Right ventricle myocardium inferior (tissue), 1 donor: ENCODE results near the gene CRYBB3. TPM values are rescaled to one million over a fixed set of nuclear protein-coding genes. Genes with fewer than 3 reads are reported as not detected.
A peak's percentile ranks its signal among the peaks of the same experiment; 100 is the strongest.

Experiments used
- ATAC-seq: fragments of 200-7000 bp; cut with Tn5 transposase; one replicate; pipeline ENCODE4 v1.9.1; 2020; ENCODE audit warnings: mild to moderate bottlenecking, moderate library complexity
- DNase-seq: peaks from one replicate; pipeline ENCODE4 v3.0.0; 2021; ENCODE audit errors: missing footprints
- intact Hi-C: fragments of 100-400 bp; cut with DNase I; formaldehyde crosslinking; loops from one replicate; pipeline ENCODE4 v1.11.0; 2022
- long read RNA-seq: library from polyadenylated mRNA; unstranded; transcript quantifications from one replicate; pipeline ENCODE4 v2.0.0, GENCODE V29; 2021
- total RNA-seq: library from RNA; stranded (reverse); fragmentation: NEBNext Ultra II Directional; extraction: Animal tissue kit (Norgen Biotek cat#: 25700); gene quantifications from one replicate; pipeline ENCODE4 v1.2.1, GENCODE V29; 2021
- donor health status: DM: no; HTN: yes; CAD: no; lungs with severe emphysema.

Gene CRYBB3
- total RNA-seq: not detected
- long read RNA-seq: 0 reads

DNA sequence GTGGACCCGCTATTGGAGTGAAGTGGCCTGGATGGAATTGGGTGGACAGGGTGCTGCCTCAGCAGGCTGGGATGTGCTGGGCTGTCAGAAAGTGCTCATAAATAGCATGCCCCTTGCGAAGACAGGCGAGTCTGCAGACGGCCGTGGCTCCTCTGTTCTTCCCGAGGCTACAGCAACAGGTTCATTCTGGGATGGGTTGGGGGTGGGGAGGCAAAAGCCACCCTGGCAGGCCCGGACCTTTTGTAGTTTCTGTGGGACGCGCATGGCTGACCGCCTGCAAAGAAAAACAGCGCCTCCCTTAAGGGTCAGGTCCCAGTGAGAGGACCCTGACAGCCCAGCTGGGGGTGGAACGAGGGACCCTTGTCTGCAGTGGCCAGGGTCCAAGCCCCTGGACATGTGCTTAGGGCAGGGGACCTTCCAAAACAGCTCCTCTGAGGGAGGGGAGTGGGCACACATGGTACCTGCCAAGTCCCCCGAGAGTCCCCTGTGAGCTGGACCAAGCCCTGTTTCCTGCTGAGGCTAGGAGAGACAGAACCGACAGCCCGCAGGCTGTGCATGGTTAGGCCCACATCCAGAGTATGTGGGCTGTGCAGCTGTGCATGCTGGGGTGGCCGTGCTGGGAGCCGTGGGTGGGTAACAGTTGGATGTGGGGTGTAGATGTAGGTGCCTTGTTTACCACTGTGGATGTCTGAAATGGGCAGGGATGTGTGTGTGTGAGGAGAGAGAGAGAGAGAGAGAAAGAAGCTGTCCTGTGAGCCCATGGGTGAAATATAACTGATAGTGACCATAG lies at the start of gene CRYBB3:
CRYBB3 (plus strand) TSS at position 128 of the 790 bp plus-strand sequence. CDS start 1,539 bp downstream, outside the sequence.
- ATAC-seq: no peak
- DNase-seq: no peak
- intact Hi-C loops: no loop called here

DNA sequence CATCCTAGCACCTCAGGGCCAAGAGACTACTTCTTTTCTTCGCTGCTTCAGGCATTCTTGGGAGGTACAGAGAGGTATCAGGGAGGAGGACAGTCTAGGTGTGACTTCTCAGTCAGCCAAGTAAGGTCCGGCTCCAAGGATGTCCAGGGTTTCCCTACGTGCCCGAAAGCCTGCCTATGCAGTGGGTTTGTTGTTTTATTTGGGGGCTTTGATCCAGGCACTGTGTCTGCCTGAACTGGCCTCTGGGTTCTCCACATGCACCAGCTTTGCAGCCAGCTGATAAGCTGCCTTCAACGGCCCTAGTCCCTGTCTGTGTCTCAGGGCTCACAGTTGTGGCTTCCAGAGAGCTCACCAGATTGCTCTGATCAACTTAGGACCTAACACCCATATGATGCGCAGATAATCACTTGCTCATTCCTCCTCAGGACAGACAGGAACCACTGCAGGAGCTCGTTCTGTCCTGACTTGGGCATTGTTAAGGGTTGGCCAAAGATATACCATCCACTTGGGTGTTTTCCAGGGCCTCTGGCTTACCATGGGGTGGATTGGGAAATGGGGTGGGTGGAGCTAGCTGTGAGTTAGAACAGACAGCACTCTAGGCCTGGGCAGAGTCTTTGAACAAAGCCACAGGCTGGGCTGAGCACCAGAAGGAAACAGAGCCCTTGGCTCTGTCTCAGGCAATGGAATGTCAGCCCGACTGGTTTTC lies 45.5 kb upstream of the CRYBB3 start:
- intact Hi-C loops: no loop called here
- DNase-seq: no peak
- ATAC-seq: peak; percentile 86

DNA sequence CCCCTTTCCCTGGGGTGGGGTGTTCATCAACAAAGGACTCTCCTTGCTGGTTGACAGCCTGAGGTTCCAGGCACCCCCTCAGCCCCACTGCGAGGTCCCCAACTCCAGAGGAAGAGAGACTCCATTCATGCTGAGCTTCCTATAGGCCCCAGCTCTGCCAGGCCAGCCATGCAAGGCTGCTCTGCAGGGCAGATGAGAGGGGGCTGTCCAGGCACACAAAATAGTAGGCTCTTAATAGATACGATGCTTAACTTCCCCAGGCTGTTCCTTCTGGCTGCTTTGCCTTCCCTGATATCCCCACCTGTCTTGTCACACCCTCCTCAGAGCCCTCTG lies 45.0 kb upstream of the CRYBB3 start:
- intact Hi-C loops: no loop called here
- DNase-seq (no peak), ATAC-seq (no peak)

DNA sequence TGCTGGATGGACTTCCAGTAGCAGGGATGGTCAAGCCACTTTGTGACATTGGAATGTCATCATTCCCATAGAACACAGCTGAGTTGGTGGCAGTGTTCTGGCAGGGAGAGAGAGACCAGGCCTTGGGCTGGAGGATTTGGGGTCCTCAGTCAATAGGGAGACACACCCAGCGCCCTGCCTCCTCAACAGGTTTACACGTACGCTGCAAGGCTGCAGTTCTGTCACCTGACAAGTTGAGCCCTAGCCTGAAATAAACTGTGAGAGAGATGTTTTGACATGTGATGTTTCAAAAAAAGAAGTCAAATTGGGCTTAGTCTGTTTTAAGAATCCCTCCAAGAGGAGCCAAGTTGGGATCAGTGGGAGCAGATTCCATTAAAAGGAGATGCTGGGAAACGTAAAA lies 42.9 kb upstream of the CRYBB3 start:
- DNase-seq: no peak
- no peak for ATAC-seq
- intact Hi-C loops: no loop called here

DNA sequence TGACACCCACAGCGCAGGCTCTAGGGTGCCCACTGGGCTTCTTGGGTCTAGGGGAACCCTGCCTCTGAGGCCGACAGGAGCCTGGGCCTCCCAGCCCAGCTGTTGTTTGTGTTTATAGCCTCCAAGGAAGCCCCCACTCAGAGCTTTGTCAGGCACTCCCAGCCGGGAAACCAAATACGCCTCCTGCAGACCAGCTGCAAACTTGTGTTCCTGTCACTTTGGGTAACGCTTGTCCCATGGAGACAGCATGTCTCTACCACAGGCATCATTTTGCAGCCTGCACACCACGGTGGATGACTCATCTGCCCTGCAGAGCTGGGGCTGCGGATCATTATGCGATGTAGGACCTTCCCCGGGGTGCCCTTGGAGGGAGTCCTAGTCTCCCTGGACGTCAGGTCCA lies 40.6 kb upstream of the CRYBB3 start:
- DNase-seq (no peak), ATAC-seq (no peak)
- intact Hi-C loops: no loop called here

DNA sequence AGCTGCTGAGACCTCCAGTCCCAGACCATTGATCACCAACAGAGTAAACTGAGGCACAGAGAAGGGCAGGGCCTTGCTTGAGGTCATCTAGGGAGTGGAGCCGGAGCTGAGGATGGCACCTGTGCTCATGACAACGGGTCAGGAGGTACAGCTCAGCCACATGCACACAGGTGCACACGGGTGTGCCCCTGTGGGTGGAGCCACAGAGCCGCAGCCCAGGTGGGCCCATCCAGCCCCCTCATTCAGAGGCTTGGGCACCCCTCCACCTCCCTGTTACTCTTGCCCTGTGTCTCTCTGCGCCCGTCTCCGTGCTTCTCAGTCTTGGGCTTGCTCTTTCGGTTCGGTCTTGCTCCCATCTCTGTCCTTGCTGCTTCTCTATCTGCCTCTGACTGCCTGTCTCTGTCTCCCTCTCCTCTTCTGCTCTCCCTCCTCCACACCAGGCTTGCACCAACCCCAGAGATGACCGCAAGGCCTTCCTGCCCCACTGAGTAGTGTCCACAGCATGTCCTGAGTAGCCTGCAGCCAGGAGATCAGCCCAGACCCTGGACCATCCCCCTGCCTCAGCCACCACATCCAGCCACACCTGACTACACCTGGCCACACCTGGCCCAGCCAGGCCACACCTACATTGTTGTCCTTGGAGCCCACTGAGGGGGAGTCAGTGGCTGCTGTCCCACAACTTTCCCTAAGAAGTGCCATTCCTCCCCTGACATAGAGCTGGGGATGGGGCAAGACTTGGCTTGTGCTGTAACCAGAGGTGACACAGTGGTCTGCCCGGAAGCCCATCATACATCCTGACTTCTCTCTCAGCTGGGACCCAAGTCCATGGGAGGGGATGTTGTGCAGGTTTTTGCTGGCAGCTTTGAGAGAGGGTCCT lies 39.3 kb upstream of the CRYBB3 start:
- DNase-seq (no peak), ATAC-seq (no peak)
- intact Hi-C loops: no loop called here

DNA sequence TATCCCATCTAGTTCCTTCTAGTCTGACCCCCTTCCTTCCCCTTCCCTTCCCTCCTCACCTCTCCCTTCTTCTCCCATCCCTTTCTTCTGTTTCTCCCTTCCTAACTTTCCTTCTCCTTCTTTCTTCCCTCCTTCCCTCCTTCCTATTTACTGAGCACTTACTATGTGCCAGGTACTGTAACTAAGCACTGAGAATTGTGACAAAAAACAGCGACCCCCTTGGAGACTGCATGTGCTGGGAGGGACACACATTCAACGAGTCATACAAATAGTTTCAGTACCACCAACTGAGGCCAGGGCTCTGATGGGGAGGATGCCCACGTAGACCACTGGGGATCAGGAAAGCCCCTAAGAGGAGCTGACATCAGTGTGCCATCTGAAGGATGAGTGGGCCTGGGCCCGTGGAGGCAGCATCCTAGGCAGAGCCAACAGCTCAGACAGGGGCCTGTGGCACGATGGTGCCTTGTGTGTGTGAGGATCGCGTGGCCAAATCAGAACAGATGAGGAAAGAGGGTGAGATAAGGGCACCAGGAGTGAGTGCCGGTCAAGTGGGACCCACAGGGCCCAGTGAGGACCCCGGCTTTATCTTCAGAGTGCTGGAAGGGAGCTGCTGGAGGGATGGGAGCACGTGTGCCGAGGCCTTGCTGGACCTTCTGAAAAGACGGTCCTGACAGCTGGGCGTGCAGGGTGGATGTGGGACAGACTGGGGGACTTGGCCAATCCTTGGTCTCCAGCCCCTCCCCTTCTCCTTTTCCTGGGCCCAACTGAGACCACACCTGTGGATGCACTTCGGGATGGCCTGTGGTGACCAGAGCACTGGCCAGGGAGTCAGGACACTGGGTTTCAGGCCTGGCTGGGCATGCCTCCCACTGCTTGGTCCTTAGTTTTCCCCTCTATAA lies 38.4 kb upstream of the CRYBB3 start:
- no peak for ATAC-seq
- intact Hi-C loops: no loop called here
- DNase-seq: no peak

DNA sequence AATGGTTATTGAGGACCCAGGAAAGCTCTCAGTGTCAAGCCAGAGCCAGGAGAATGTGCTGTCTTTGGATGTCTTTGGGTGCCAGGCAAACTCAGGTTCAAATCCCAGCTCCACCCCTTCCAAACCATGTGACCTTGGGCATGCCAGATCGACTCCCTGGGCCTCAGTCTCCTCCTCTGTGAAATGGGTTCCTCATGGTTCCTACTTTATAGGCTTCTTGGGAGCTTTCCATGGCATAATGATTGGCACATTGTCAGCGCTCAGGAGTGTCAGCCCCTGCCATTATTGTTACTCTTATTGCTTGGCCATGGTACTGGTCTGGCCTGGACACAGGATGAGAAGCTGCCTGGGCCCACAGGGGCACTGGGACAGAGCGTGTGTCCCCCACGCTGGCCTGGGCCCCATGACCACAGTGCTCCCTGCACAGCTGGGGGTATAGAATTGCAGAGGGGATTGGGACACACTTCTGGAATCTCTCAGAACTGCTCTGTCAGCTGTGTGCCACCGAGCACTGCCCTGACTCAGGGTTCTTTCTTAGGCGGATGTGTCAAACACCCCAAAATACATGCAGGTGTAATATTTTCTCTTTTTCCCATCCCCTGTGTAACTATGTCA lies 37.6 kb upstream of the CRYBB3 start:
- ATAC-seq (no peak), DNase-seq (no peak)
- intact Hi-C loops: no loop called here

DNA sequence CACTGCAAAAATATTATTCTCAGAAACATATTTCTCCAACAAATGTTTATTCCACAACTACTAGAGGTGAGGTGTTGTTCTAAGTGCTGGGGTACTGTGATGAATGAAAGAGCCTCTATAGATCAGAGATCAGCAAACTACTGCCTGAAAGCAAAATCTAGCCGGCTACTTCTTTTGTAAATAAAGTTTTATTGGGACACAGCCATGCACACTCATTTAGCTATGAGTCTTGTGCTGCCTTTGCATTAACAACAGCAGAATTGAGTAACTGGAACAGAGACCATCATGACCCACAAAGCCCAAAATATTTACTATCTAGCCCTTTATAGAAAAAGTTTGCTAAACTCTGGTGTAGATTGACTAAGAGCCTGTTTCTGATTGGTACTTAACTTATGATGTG lies 37.1 kb upstream of the CRYBB3 start:
- intact Hi-C loops: no loop called here
- DNase-seq: no peak
- ATAC-seq: no peak

DNA sequence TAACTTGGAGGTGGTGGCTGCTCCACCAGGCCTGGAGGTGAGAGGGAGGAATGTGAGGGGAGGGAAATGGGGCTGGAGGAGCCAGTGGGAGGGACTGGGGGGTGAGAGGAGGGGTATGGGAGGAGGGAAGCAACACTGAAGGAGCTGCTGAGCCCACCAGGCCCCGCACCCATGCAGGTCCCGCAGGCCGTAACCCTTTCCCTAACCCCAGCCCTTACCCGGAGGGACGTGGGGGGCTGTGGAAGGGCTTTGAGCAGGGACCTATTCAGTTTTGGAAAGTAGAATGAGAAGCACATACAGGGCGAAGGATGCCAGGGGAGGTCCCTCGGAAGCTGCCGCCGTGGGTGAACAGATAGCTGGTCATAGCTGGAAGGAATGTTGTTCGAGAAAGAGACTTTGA lies 33.9 kb upstream of the CRYBB3 start:
- DNase-seq: no peak
- intact Hi-C loops: no loop called here
- ATAC-seq: no peak

DNA sequence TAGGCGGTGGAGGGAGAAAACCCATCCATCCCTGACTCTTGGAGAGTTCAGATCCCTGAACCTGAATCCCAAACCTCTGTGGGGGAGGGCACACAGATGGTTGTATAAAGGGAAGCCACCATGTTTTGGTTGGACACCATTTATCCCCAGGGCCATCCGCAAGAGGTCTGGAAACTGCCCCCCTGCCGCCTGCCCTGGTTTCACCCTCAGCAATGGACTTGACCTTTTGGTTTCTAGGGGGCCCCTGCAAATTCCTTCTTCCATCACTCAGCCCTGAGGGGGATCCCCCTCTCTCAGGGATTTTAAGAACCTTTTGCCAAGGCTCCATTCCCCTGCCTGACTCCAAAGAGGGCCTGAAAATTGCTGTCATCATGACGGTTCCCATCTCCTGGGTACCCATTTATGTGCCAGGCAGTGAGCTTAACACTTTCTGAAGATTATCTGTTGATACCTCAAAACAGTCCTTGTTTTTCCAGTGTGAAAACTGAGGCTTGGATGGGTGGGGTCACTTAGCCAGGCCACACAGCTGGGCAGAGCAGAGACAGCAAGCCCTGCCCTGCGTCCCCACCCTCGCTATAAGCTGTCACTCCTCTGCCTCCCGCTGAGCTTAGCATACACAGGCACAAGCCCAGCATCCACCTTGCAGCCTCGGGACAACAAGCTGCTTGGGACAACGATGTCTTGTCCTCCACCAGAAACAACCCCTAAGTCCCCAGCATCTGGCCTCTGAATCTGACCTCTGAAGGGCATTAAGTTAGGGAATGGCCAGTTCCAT lies 33.2 kb upstream of the CRYBB3 start:
- ATAC-seq (no peak), DNase-seq (no peak)
- intact Hi-C loops: no loop called here

DNA sequence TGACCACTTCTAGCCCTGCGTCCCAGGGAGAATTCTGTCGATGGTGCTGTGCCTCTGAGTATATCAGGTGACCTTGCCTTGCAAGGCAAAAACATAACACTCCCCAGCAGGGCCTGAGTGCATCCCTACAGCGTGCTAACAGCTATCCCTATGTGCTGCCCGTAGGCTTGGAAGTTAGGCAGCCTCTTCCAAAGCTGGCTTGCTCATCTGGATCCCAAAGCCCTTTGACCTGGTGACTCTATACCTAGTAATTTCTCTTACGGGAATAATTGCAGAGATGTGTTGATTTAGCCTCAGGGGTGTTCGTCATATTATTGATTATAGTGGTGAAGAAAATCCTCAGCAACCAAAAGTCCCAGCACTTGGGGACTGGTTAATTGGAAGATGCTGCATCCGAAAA lies 32.6 kb upstream of the CRYBB3 start:
- ATAC-seq (no peak), DNase-seq (no peak)
- intact Hi-C loops: no loop called here

DNA sequence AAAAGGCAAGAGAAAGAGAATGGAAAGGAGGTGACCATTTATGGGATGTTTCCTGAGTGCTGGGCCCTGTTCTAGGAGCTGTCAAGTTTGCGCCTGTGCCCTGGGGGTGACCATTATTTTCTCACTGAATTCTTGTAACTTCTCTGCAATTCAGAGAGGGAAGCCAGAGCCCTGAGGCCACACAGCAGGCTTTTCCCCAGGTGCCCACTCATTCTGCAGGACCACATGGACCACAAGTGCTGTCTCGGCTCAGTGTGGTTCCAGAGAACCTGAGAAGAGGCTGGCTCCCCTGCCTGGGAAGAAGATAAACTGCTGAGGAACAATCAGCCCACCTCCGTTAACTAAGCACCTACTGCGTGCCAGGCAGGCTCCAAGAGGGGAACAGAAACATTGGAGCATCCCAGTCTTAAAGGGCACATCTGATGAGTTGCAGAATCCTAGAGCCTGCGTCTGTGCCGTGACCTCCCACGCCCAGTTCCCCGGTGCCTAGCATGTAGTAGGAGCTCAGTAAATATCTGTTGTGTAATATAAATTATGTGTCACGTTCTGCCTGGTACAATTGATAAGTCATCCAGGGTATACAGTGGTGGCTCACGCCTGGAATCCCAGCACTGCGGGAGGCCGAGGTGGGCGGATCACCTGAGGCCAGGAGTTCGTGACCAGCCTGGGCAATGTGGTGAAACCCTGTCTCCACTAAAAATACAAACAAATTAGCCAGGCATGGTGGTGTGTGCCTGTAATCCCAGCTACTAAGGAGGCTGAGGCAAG lies 31.6 kb upstream of the CRYBB3 start:
- DNase-seq (no peak), ATAC-seq (no peak)
- intact Hi-C loops: no loop called here

DNA sequence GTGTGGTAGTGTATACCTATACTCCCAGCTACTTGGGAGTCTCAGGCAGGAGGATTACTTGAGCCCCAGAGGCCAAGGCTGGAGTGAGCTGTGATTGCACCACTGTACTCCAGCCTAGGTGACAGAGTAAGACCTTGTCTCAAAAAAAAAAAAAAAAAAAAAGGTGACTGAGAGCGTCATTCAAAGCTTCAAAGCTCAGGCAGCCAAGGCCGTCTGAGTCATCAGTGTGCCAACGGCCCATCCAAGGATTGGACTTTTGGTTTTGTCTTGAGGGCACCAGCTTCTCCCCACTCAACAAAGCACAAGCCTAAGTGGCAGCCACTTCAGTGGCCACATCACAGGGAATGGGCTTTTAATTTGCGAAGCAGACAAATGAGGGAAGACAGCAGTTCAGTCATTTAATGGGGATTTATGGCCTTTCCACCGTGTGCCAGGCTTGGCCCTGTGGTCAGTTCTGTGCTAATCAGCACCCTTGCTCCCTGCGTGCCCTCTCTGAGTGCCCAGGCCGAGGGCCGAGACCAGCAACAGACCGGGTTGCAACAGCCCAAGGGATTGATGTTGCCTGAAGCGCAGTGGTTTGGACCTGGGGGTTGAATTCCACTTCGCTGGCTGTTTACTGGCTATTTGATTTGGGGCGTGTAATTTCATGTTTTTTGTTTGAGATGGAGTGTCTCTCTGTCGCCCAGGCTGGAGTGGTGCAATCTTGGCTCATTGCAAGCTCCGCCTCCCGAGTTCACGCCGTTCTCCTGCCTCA lies 30.2 kb upstream of the CRYBB3 start:
- intact Hi-C loops: no loop called here
- no peak for ATAC-seq
- no peak for DNase-seq

DNA sequence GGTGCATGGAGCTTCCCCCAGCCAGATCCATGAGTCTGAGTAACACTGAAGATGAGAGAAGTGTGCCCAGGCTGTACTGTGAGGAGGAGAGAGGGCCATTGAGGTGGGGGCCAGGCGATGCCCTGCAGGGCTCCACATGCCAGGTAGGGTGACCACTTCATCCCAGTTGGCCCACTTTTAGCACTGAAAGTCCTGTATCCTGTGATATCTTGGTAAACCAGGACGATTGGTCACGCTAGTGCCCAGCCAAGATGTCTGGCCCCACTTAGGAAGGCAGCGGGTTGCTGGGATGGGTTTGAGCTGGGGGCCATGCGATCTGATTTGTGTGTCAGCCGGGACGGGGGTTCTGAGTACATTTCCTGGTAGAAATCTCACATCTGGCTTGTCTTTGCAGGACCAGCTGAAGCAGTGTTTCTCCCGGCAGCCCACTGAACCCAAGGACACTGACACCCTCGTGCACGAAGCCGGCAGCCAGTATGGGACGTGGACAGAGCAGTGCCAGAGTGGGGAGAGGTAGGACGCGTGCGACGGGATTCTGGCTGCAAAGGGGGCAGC lies 29.2 kb upstream of the CRYBB3 start:
- DNase-seq: no peak
- intact Hi-C loops: no loop called here
- no peak for ATAC-seq

DNA sequence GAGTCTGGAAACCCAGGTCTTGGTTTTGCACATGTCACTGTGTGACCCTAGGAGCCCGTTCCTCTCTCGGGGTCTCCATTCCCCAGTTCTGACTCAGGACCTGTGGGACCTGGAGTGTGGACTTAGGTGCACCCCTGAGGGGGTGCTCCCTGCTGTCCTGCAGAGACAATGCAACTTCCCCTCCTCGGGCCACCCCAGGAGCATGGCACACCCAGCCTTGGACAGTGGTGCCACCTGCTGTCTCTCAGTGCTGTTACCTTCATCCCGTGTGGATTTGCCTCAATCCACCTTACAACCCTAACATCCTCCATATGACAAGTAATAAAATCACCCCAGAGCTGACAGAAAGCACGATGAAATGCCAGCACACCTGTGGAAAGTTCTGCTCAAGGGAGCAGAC lies 27.5 kb upstream of the CRYBB3 start:
- intact Hi-C loops: loop anchor here (1.0 kb wide), 2 partner anchors 61 to 91 kb away; no protein-coding TSS in a partner anchor
- no peak for DNase-seq
- peak; percentile 54 for ATAC-seq
